HCT116 (cell line): ENCODE data around the gene CPNE5. TPM values are rescaled to one million over a fixed set of nuclear protein-coding genes. Genes with fewer than 3 reads are reported as not detected.

ENCODE experiments used
- ATAC-seq: fragments of 200-7000 bp; cut with Tn5 transposase; 2 replicates; pipeline ENCODE4 v1.9.1; 2020; ENCODE audit warnings: mild to moderate bottlenecking, moderate library complexity
- BruUV-seq: library from RNA; stranded (reverse); fragments of 400-500 nt; replicated peaks from 2 replicates; lab custom pipeline; 2021; lab: Mats Ljungman, UMichigan
- CTCF ChIA-PET: fragments of 300-600 bp; sonication (Branson Sonifier 250); formaldehyde crosslinking; loops from one replicate; lab custom pipeline; 2021; ENCODE audit warnings: antibody characterized with exemption; lab: Charles Lee
- POLR2A ChIA-PET: fragments of 300-600, 350-600 bp; sonication (Branson Sonifier 250); formaldehyde crosslinking; loops from one replicate; lab custom pipeline; 2021; ENCODE audit warnings: antibody characterized with exemption; lab: Charles Lee
- RAD21 ChIA-PET, 2 experiments: fragments of 300-600 bp; sonication (Branson Sonifier 250); formaldehyde crosslinking; loops; one replicate each; lab custom pipeline; 2023; ENCODE audit warnings: low total read pairs in 2 of 2; ENCODE audit not compliant: uncharacterized antibody in 2 of 2, unreplicated experiment in 2 of 2, low non-redundant PET in 1 of 2; lab: Charles Lee
- DNase-seq: peaks from one replicate; pipeline ENCODE4 v3.0.0-alpha.2; 2010; ENCODE audit warnings: low read depth, low spot score
- H2AFZ ChIP-seq: fragments of 200-600 bp; shearing (Covaris generic), sonication (generic); 2 replicates; pipeline ENCODE4 v1.6.1; 2017; ENCODE audit warnings: low read depth, mixed run types, mixed read lengths, antibody characterized with exemption, low read length; ENCODE audit not compliant: poor library complexity, severe bottlenecking
- H3K27ac ChIP-seq: 2 replicates; pipeline ENCODE4 v1.5.1; 2012; ENCODE audit warnings: low read depth, low read length
- H3K27me3 ChIP-seq: fragments of 200-600 bp; sonication (generic); 2 replicates; pipeline ENCODE4 v1.6.1; 2016; ENCODE audit warnings: mixed run types, low read length, mixed read lengths; ENCODE audit not compliant: insufficient read depth
- H3K36me3 ChIP-seq, 2 experiments: fragments of 200-500 bp in 1 of 2; fragments of 200-600 bp in 1 of 2; sonication (Bioruptor generic) in 1 of 2; sonication (generic) in 1 of 2; 2 replicates each; pipeline versions ENCODE4 v1.5.1 to v1.6.1; 2014 to 2016; ENCODE audit warnings: low read length in 2 of 2, inconsistent platforms in 1 of 2, mixed read lengths in 1 of 2, mixed run types in 1 of 2; ENCODE audit not compliant: insufficient read depth in 2 of 2, control insufficient read depth in 1 of 2
- H3K4me1 ChIP-seq, 2 experiments: fragments of 200-600 bp in 1 of 2; sonication (generic) in 1 of 2; 2 replicates each; pipeline versions ENCODE4 v1.5.1 to v1.6.1; 2012 to 2017; ENCODE audit warnings: low read length in 2 of 2, inconsistent platforms in 1 of 2, mild to moderate bottlenecking in 1 of 2, mixed read lengths in 1 of 2, mixed run types in 1 of 2, moderate library complexity in 1 of 2; ENCODE audit not compliant: insufficient read depth in 2 of 2, control insufficient read depth in 1 of 2
- H3K4me2 ChIP-seq: fragments of 200-600 bp; sonication (generic); 2 replicates; pipeline ENCODE4 v1.6.1; 2017; ENCODE audit warnings: mixed run types, low read length, mixed read lengths
- H3K4me3 ChIP-seq, 2 experiments: fragments of 200-600 bp in 1 of 2; sonication (generic) in 1 of 2; replicated peaks in 1 of 2; 2 replicates each; pipeline ENCODE4 v1.5.1; 2011 to 2016; ENCODE audit warnings: low read length in 2 of 2, control low read depth in 1 of 2, low read depth in 1 of 2, mild to moderate bottlenecking in 1 of 2, mixed read lengths in 1 of 2, mixed run types in 1 of 2
- H3K79me2 ChIP-seq: fragments of 200-600 bp; sonication (generic); 2 replicates; pipeline ENCODE4 v1.6.1; 2017; ENCODE audit warnings: mild to moderate bottlenecking, mixed run types, low read length, moderate library complexity, mixed read lengths; ENCODE audit not compliant: insufficient read depth
- H3K9ac ChIP-seq: fragments of 200-600 bp; sonication (generic); 2 replicates; pipeline ENCODE4 v1.6.1; 2016; ENCODE audit warnings: low read length, mixed read lengths
- H3K9me2 ChIP-seq: fragments of 200-600 bp; sonication (generic), shearing (Covaris generic); 2 replicates; pipeline ENCODE4 v1.6.1; 2017; ENCODE audit warnings: mixed run types, mild to moderate bottlenecking, moderate library complexity; ENCODE audit not compliant: insufficient read depth
- H3K9me3 ChIP-seq, 2 experiments: fragments of 200-500 bp in 1 of 2; fragments of 200-600 bp in 1 of 2; sonication (Bioruptor generic) in 1 of 2; sonication (generic) in 1 of 2; 2 replicates each; pipeline ENCODE4 v1.6.1; 2014 to 2017; ENCODE audit warnings: low read length in 2 of 2, mixed read lengths in 2 of 2, inconsistent platforms in 1 of 2, low read depth in 1 of 2, mild to moderate bottlenecking in 1 of 2, mixed run types in 1 of 2, moderate library complexity in 1 of 2; ENCODE audit not compliant: control insufficient read depth in 1 of 2, insufficient read depth in 1 of 2
- H4K20me1 ChIP-seq: fragments of 200-600 bp; sonication (generic), shearing (Covaris generic); 2 replicates; pipeline ENCODE4 v1.6.1; 2017; ENCODE audit warnings: mixed run types, mild to moderate bottlenecking, moderate library complexity; ENCODE audit not compliant: insufficient read depth
- CBX3 ChIP-seq: IDR thresholded peaks from 2 replicates; pipeline ENCODE4 v1.6.1; 2012; ENCODE audit warnings: low read depth
- CEBPB ChIP-seq: IDR thresholded peaks from 2 replicates; pipeline ENCODE4 v1.6.1; 2012; ENCODE audit warnings: low read depth
- EGR1 ChIP-seq: IDR thresholded peaks from 2 replicates; pipeline ENCODE4 v1.6.1; 2012; ENCODE audit warnings: low read depth
- ELF1 ChIP-seq: IDR thresholded peaks from 2 replicates; pipeline ENCODE4 v1.6.1; 2012; ENCODE audit warnings: low read depth, borderline replicate concordance
- FOSL1 ChIP-seq: IDR thresholded peaks from 2 replicates; pipeline ENCODE4 v1.6.1; 2012; ENCODE audit warnings: low read depth
- POLR2A ChIP-seq: IDR thresholded peaks from 2 replicates; pipeline ENCODE4 v1.7.0; 2011; ENCODE audit warnings: borderline replicate concordance; ENCODE audit not compliant: insufficient read depth, insufficient read length; ENCODE audit errors: extremely low read depth
- REST ChIP-seq: IDR thresholded peaks from 2 replicates; pipeline ENCODE4 v1.6.1; 2012; ENCODE audit warnings: low read depth
- SIN3A ChIP-seq: IDR thresholded peaks from 2 replicates; pipeline ENCODE4 v1.6.1; 2012; ENCODE audit warnings: low read depth
- SP1 ChIP-seq: IDR thresholded peaks from 2 replicates; pipeline ENCODE4 v1.6.1; 2012; ENCODE audit warnings: low read depth
- TCF7L2 ChIP-seq: IDR thresholded peaks from 2 replicates; pipeline ENCODE4 v1.7.0; 2011; ENCODE audit warnings: borderline replicate concordance, inconsistent platforms; ENCODE audit not compliant: insufficient read depth, insufficient read length; ENCODE audit errors: extremely low read depth
- YY1 ChIP-seq: IDR thresholded peaks from 2 replicates; pipeline ENCODE4 v1.6.1; 2011; ENCODE audit warnings: low read length, low read depth, moderate library complexity, mild to moderate bottlenecking; ENCODE audit not compliant: insufficient replicate concordance; ENCODE audit errors: extremely low read depth
- ZFX ChIP-seq: fragments of 450-650 bp; IDR thresholded peaks from 2 replicates; pipeline ENCODE4 v1.6.1; 2017
- intact Hi-C: fragments of 100-400 bp; cut with micrococcal nuclease; formaldehyde crosslinking; loops from 2 replicates; pipeline ENCODE4 v1.10.0; 2022
- total RNA-seq: library from RNA; stranded (reverse); gene quantifications from one replicate; pipeline ENCODE4 v1.2.1, GENCODE V29; 2021; ENCODE audit not compliant: unreplicated experiment
- TF ChIP-seq, protein P1 (sequence below): IDR thresholded peaks from 2 replicates; pipeline ENCODE4 v1.6.1; 2011; ENCODE audit warnings: mild to moderate bottlenecking, low read length, moderate library complexity; ENCODE audit not compliant: insufficient replicate concordance; ENCODE audit errors: extremely low read depth
- TF ChIP-seq, protein P2 (sequence below): IDR thresholded peaks from 2 replicates; pipeline ENCODE4 v1.6.1; 2012
- TF ChIP-seq, protein P3 (sequence below): IDR thresholded peaks from 2 replicates; pipeline ENCODE4 v1.6.1; 2012

The CPNE5 gene
- total RNA-seq, 1 experiment from 2014 or later, result not detected

DNA sequence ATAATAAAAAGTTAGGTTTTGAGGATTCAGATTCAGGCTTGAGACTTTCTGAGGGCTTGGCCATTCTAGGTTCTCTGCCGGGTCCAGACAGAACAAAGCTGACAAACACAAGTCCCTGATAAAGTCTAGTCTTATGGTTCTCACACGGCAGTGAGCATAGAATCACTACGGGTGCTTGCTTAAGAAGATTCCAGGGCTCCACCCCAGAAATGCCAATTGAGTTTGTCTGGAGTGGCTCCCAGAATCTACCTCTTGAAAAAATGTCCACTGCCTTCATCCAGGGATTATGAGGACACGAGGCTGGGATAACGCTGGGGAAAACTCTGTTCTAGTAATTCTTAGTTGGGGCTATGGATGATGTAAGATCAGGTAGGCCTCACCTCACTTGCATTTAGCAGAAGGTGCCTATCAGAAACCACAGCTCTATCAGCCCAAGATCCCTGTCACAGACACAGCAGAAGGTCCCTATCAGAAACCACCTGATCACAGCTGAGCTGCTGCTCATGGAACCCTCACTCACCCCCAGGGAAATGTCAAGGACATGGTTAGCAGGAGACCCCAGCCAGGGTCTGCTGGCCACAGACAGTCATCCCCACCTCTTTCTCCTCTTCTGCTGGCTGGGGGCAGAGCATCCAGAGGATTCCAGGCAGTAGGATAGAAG lies 89.3 kb downstream of the CPNE5 start:
- TF ChIP-seq, protein P1, sequence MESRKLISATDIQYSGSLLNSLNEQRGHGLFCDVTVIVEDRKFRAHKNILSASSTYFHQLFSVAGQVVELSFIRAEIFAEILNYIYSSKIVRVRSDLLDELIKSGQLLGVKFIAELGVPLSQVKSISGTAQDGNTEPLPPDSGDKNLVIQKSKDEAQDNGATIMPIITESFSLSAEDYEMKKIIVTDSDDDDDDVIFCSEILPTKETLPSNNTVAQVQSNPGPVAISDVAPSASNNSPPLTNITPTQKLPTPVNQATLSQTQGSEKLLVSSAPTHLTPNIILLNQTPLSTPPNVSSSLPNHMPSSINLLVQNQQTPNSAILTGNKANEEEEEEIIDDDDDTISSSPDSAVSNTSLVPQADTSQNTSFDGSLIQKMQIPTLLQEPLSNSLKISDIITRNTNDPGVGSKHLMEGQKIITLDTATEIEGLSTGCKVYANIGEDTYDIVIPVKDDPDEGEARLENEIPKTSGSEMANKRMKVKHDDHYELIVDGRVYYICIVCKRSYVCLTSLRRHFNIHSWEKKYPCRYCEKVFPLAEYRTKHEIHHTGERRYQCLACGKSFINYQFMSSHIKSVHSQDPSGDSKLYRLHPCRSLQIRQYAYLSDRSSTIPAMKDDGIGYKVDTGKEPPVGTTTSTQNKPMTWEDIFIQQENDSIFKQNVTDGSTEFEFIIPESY, result no peak
- TF ChIP-seq SP1, result no peak
- TF ChIP-seq CEBPB, result no peak
- TF ChIP-seq SIN3A, result no peak
- no peak for TF ChIP-seq CBX3
- no peak for TF ChIP-seq EGR1
- intact Hi-C loops, result no loop called here
- ChIA-PET RAD21 (no interaction called here), CTCF (no interaction called here), POLR2A (no interaction called here)
- Histone ChIP-seq H3K36me3 (no peaks in the 10 kb centered on the region), H3K27me3 (no peaks in the 10 kb centered on the region), H2AFZ (no peak overlapping the region), H3K4me3 (no peak overlapping the region), H3K79me2 (no peaks in the 10 kb centered on the region), H3K9me3 (peaks cover 6 to 10% of the 10 kb centered on the region in 2 experiments; a peak in 2 of 4 replicates), H3K4me2 (no peak overlapping the region), H3K27ac (no peak overlapping the region), H3K9me2 (no peaks in the 10 kb centered on the region), H3K9ac (no peak overlapping the region), H3K4me1 (peaks cover 5 to 13% of the 10 kb centered on the region in 2 experiments; a peak in 3 of 4 replicates), H4K20me1 (no peaks in the 10 kb centered on the region)
- DNase-seq, result no peak
- no TSS peak for BruUV-seq
- no peak for ATAC-seq

- no peak overlapping the region for H3K4me2 ChIP-seq
- ChIA-PET POLR2A (no interaction called here), RAD21 (no interaction called here), CTCF (no interaction called here)
- H3K4me3 ChIP-seq, result no peak overlapping the region
- ATAC-seq, result no peak
- H3K9me3 ChIP-seq, result peaks cover 6 to 10% of the 10 kb centered on the region in 2 experiments; a peak in 2 of 4 replicates
- peaks cover 0 to 4% of the 10 kb centered on the region in 2 experiments; a peak in 1 of 4 replicates for H3K4me1 ChIP-seq
- intact Hi-C loops, result no loop called here
- DNase-seq, result no peak
- no peaks in the 10 kb centered on the region for H3K9me2 ChIP-seq
- no peaks in the 10 kb centered on the region for H3K79me2 ChIP-seq
- H3K9ac ChIP-seq, result no peak overlapping the region
- H4K20me1 ChIP-seq, result no peaks in the 10 kb centered on the region
- H2AFZ ChIP-seq, result no peak overlapping the region
- BruUV-seq, result no TSS peak
- H3K27me3 ChIP-seq, result no peaks in the 10 kb centered on the region
- no peak overlapping the region for H3K27ac ChIP-seq
- no peaks in the 10 kb centered on the region for H3K36me3 ChIP-seq
- TF ChIP-seq POLR2A (no peak), EGR1 (no peak), FOSL1 (no peak), SP1 (no peak), REST (no peak), TCF7L2 (no peak), YY1 (no peak), ZFX (no peak), CBX3 (no peak), ELF1 (no peak)
- TF ChIP-seq, protein P2, sequence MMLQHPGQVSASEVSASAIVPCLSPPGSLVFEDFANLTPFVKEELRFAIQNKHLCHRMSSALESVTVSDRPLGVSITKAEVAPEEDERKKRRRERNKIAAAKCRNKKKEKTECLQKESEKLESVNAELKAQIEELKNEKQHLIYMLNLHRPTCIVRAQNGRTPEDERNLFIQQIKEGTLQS, result no peak
- TF ChIP-seq, protein P3, sequence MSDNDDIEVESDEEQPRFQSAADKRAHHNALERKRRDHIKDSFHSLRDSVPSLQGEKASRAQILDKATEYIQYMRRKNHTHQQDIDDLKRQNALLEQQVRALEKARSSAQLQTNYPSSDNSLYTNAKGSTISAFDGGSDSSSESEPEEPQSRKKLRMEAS, result no peak
These were observed 93.0 kb downstream of the CPNE5 start for GRCh38 chr6:36746251-36746650.
